Right lobe of liver (tissue), 4 donors: ENCODE results near the gene COX10.

Source experiments
- POLR2A ChIP-seq: fragments of 450-650 bp; IDR thresholded peaks from one replicate; pipeline ENCODE4 v1.6.1; 2017; ENCODE audit warnings: antibody characterized with exemption, mild to moderate bottlenecking
- TF ChIP-seq, protein P1 (sequence below), 4 donors: fragments of 200-600 bp in 3 of 4; fragments of 450-650 bp in 1 of 4; IDR thresholded peaks; one replicate each; pipeline versions ENCODE4 v1.5.1 to v1.8.0; 2016 to 2022; ENCODE audit warnings: antibody characterized with exemption in 4 of 4, mild to moderate bottlenecking in 2 of 4
- donor health status: DM: no; HTN: no; CAD: no.
- donor health status: DM: no; HTN: no; CAD: no.
- donor health status: DM: no; HTN: yes; CAD: no.

DNA sequence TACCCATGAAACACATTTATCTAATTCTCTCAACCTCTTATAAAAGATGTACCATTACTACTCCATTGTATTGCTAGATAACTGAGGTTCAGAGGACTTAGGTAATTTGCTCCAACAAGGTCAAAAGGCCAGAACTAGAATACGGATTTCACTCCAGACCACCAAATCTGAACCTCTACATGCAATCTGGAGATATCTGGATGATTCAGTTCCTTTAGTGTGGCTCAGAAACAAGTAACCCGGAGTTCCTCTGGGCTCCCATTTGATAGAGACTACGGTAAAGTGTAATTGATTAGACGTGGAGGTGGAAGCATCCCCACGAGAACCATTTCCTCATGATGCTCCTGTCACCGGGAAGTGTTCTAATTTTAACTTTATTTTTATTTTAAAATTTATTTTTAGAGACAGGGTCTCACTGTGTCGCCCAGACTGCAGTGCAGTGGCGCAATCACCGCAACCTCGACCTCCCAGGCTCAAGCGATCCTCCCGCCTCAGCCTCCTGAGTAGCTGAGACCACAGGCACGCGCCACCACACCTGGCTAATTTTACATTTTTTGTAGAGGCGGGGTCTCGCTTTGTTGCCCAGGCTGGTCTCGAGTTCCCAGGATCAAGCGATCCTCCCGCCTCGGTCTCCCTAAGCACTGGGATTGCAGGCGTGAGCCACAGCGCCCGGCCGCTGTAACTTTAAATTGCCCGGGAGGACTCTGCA is 608 bp upstream of the COX10 start:
- TF ChIP-seq, protein P1, sequence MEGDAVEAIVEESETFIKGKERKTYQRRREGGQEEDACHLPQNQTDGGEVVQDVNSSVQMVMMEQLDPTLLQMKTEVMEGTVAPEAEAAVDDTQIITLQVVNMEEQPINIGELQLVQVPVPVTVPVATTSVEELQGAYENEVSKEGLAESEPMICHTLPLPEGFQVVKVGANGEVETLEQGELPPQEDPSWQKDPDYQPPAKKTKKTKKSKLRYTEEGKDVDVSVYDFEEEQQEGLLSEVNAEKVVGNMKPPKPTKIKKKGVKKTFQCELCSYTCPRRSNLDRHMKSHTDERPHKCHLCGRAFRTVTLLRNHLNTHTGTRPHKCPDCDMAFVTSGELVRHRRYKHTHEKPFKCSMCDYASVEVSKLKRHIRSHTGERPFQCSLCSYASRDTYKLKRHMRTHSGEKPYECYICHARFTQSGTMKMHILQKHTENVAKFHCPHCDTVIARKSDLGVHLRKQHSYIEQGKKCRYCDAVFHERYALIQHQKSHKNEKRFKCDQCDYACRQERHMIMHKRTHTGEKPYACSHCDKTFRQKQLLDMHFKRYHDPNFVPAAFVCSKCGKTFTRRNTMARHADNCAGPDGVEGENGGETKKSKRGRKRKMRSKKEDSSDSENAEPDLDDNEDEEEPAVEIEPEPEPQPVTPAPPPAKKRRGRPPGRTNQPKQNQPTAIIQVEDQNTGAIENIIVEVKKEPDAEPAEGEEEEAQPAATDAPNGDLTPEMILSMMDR (IDR thresholded peaks at IDR 0.05): no peak
- TF ChIP-seq POLR2A: no peak
